ENCODE results near the gene LGALS8.
"Not testable (repeated sequence)": the region's sequence is repeated elsewhere in the genome, so short reads cannot be mapped to it uniquely, and the experiment has no call there.

Gene LGALS8

GRCh38 chr1:236501093-236501492, 22.7 kb upstream of the LGALS8 start:
- H3K4me1 Mint-ChIP-seq (ENCODE audit: low read depth) = peaks cover 14% of the 10 kb centered on the region
- no peak overlapping the region for H3K27ac Mint-ChIP-seq
- no peak for DNase-seq
- no peaks in the 10 kb centered on the region for H3K36me3 Mint-ChIP-seq (ENCODE audit: low read depth)
- no peaks in the 10 kb centered on the region for H3K9me3 Mint-ChIP-seq
- no peak overlapping the region for H3K4me3 Mint-ChIP-seq
- no peaks in the 10 kb centered on the region for H3K27me3 Mint-ChIP-seq

GRCh38 chr1:236502579-236502971, 21.2 kb upstream of the LGALS8 start:
- H3K4me1 Mint-ChIP-seq (ENCODE audit: low read depth) = peaks cover 18% of the 10 kb centered on the region
- no peaks in the 10 kb centered on the region for H3K9me3 Mint-ChIP-seq
- no peaks in the 10 kb centered on the region for H3K36me3 Mint-ChIP-seq (ENCODE audit: low read depth)
- H3K27ac Mint-ChIP-seq = peak overlapping the region; percentile 57
- no peak for DNase-seq
- no peak overlapping the region for H3K4me3 Mint-ChIP-seq
- H3K27me3 Mint-ChIP-seq = no peaks in the 10 kb centered on the region

- Mint-ChIP-seq H3K9me3 (no peaks in the 10 kb centered on the region), H3K4me1 (ENCODE audit: low read depth) (peaks cover 21% of the 10 kb centered on the region), H3K4me3 (peak overlapping the region; percentile 49), H3K36me3 (ENCODE audit: low read depth) (no peaks in the 10 kb centered on the region), H3K27me3 (no peaks in the 10 kb centered on the region), H3K27ac (peak overlapping the region; percentile 57)
- DNase-seq = no peak
These were observed 20.7 kb upstream of the LGALS8 start for GRCh38 chr1:236502972-236503639.

DNA sequence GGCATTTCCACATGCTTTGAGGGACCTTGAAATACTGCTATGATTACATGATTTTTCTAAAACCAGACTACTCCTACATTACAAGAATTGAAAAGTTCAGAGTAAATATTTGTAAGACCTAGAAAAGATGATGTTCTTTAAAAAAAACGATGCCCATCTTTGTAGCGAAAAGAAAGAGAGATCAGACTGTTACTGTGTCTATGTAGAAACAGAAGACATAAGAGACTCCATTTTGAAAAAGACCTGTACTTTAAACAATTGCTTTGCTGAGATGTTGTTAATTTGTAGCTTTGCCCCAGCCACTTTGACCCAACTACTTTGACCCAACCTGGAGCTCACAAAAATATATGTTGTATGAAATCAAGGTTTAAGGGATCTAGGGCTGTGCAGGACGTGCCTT, 19.4 kb upstream of the LGALS8 start:
- not testable (repeated sequence) for H3K27ac Mint-ChIP-seq; H3K36me3 Mint-ChIP-seq (ENCODE audit: low read depth); DNase-seq; H3K27me3 Mint-ChIP-seq; H3K9me3 Mint-ChIP-seq; H3K4me3 Mint-ChIP-seq
- peaks cover 32% of the 10 kb centered on the region for H3K4me1 Mint-ChIP-seq (ENCODE audit: low read depth)

DNA sequence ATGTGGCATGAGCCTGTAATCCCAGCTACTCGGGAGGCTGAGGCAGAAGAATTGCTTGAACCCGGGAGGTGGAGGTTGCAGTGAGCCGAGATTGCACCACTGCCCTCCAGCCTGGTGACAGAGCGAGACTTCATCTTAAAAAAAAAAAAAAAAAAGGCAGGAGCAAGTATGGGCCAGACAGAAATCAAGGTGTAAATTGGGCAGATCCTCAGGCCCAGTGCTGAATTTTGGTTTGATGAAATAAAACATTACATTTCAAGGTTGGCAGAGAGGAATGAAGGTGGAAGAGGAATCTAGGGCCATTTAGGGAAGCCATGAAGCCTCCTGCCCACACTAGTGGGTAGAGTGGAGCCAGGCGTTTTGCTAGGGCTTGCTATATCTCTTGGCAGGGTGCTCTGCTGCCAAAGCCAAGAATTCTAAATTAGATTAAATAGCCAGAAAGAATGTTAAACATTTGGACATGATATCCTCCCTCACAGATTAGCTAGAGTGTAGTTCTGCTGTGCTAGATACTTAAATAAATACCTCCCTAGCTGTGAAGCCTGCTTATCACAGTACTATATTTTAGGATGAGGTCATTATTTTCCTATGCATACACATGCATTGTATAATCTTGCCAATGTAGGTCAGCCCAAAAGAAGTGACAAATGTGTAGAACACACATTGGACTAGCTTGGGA, 16.6 kb upstream of the LGALS8 start:
- Mint-ChIP-seq H3K27ac (peak overlapping the region; percentile 23), H3K4me1 (ENCODE audit: low read depth) (peaks cover 42% of the 10 kb centered on the region), H3K36me3 (ENCODE audit: low read depth) (no peaks in the 10 kb centered on the region), H3K4me3 (no peak overlapping the region), H3K9me3 (no peaks in the 10 kb centered on the region), H3K27me3 (no peaks in the 10 kb centered on the region)
- no peak for DNase-seq

DNA sequence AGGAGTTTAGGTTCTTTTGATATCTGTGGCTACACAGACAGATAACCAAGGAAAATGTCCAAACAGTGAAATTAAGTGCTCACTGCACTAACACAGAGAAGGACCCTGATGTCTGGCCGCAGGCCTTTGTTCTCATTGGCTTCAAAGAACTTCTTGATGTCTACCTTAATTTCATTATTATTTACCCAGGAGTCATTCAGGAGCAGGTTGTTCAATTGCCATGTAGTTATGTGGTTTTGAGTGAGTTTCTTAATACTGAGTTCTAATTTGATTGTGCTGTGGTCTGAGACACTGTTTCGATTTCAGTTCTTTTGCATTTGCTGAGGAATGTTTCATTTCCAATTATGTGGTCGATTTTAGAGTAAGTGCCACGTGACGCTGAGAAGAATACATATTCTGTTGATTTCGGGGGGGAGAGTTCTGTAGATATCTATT, 15.2 kb upstream of the LGALS8 start:
- Mint-ChIP-seq H3K4me3 (no peak overlapping the region), H3K27ac (peak overlapping the region; percentile 13), H3K9me3 (no peaks in the 10 kb centered on the region), H3K27me3 (no peaks in the 10 kb centered on the region), H3K36me3 (ENCODE audit: low read depth) (no peaks in the 10 kb centered on the region), H3K4me1 (ENCODE audit: low read depth) (peaks cover 28% of the 10 kb centered on the region)
- no peak for DNase-seq

- Mint-ChIP-seq H3K4me3 (no peak overlapping the region), H3K36me3 (ENCODE audit: low read depth) (no peaks in the 10 kb centered on the region), H3K27ac (no peak overlapping the region), H3K27me3 (no peaks in the 10 kb centered on the region), H3K9me3 (no peaks in the 10 kb centered on the region), H3K4me1 (ENCODE audit: low read depth) (peaks cover 28% of the 10 kb centered on the region)
- no peak for DNase-seq
These were observed 14.6 kb upstream of the LGALS8 start for GRCh38 chr1:236509203-236509602.

- H3K9me3 Mint-ChIP-seq = no peaks in the 10 kb centered on the region
- H3K27me3 Mint-ChIP-seq = no peaks in the 10 kb centered on the region
- no peak overlapping the region for H3K27ac Mint-ChIP-seq
- no peak overlapping the region for H3K4me3 Mint-ChIP-seq
- H3K36me3 Mint-ChIP-seq (ENCODE audit: low read depth) = no peaks in the 10 kb centered on the region
- H3K4me1 Mint-ChIP-seq (ENCODE audit: low read depth) = peaks cover 28% of the 10 kb centered on the region
- no peak for DNase-seq
These were observed 14.0 kb upstream of the LGALS8 start for GRCh38 chr1:236509647-236510401.

- Mint-ChIP-seq H3K9me3 (no peaks in the 10 kb centered on the region), H3K4me3 (no peak overlapping the region), H3K27me3 (no peaks in the 10 kb centered on the region), H3K36me3 (ENCODE audit: low read depth) (no peaks in the 10 kb centered on the region), H3K4me1 (ENCODE audit: low read depth) (peaks cover 41% of the 10 kb centered on the region), H3K27ac (no peak overlapping the region)
- no peak for DNase-seq
These were observed 11.9 kb upstream of the LGALS8 start for GRCh38 chr1:236511735-236512418.

- DNase-seq = no peak
- no peaks in the 10 kb centered on the region for H3K9me3 Mint-ChIP-seq
- no peak overlapping the region for H3K4me3 Mint-ChIP-seq
- H3K36me3 Mint-ChIP-seq (ENCODE audit: low read depth) = no peaks in the 10 kb centered on the region
- H3K4me1 Mint-ChIP-seq (ENCODE audit: low read depth) = peaks cover 26% of the 10 kb centered on the region
- H3K27ac Mint-ChIP-seq = no peak overlapping the region
- no peaks in the 10 kb centered on the region for H3K27me3 Mint-ChIP-seq
These were observed 8.9 kb upstream of the LGALS8 start for GRCh38 chr1:236514703-236515442.

DNA sequence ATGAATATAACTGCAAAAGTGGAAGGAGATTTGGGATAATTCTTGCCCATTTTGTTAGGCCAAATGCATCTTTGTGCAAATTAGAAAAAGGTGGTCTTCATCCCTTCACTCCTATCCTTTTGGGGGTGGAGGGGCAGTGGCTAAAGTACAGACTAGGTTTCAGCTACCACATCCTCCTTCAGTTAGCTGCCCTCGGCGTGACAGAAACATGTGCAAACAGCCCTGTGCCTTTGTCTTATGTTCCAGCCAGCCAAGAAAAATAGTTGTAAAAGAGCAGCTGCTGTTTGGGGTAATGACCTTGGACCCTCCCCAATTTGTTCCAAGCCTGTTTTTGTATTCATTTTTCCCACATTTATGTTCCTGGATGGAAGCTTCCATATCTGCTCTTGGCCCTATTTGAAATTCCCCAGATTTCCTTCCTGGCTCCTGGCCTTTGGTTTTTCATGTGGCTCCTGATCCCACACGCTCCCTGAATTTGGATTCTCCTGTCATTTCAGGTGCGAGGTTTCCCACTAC, 8.3 kb upstream of the LGALS8 start:
- Mint-ChIP-seq H3K4me3 (no peak overlapping the region), H3K4me1 (ENCODE audit: low read depth) (peaks cover 21% of the 10 kb centered on the region), H3K36me3 (ENCODE audit: low read depth) (no peaks in the 10 kb centered on the region), H3K27ac (peak overlapping the region; percentile 49), H3K9me3 (no peaks in the 10 kb centered on the region), H3K27me3 (no peaks in the 10 kb centered on the region)
- DNase-seq = no peak

DNA sequence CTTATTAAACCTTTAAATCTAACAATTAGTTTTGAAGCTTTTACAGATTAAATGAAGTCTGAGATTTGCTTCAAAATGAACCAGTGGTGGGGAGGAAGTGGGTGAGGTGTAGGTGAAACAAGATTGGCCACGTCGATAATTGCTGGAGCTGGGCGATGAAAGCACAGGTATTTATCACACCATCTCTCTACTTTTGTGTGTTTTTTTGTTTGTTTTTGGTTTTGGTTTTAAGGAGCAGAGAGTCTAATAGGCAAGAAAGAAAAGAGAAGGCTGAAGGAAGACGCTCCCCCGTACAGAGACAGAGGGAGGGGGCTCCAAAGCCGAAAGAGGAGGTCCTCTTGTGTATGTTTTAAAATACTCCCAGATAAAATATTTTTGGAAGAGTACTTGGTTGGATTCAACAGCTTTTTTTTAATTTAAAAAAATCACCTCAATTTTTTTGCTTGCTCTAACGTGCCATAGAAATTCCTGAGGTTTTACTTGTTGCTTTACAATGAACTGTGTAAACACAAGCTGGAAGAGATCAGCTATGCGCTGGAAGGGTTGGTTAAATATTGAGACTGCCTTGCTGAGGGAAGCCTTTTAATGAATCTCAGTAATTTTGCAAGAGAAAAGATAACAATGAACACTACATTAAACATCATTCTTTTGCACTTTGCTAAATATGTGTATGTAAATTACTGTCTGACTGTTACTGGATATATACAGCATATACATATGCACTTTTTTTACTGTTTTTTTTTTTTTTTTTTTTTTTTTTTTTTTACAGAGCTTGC, 6.7 kb upstream of the LGALS8 start:
- Mint-ChIP-seq H3K27ac (peak overlapping the region; percentile 69), H3K4me3 (peak overlapping the region; percentile 54), H3K9me3 (no peaks in the 10 kb centered on the region), H3K4me1 (ENCODE audit: low read depth) (peaks cover 21% of the 10 kb centered on the region), H3K27me3 (no peaks in the 10 kb centered on the region), H3K36me3 (ENCODE audit: low read depth) (no peaks in the 10 kb centered on the region)
- DNase-seq = no peak

GRCh38 chr1:236518322-236518721, 5.5 kb upstream of the LGALS8 start:
- H3K36me3 Mint-ChIP-seq (ENCODE audit: low read depth) = no peaks in the 10 kb centered on the region
- no peaks in the 10 kb centered on the region for H3K27me3 Mint-ChIP-seq
- H3K4me1 Mint-ChIP-seq (ENCODE audit: low read depth) = peaks cover 28% of the 10 kb centered on the region
- H3K9me3 Mint-ChIP-seq = no peaks in the 10 kb centered on the region
- H3K4me3 Mint-ChIP-seq = no peak overlapping the region
- DNase-seq = no peak
- H3K27ac Mint-ChIP-seq = no peak overlapping the region

All from activated T-cell treated with anti-CD3 and anti-CD28 coated beads, Interleukin-2, amount 50 U/mL, for 24 hours (primary cell).